Testis (tissue), 2 donors: ENCODE measurements around the gene DDR2.

Experiments used
- POLR2A ChIP-seq: fragments of 450-650 bp; IDR thresholded peaks from one replicate; pipeline ENCODE4 v1.6.1; 2017; ENCODE audit warnings: antibody characterized with exemption, mild to moderate bottlenecking, moderate library complexity
- TF ChIP-seq, protein P1 (sequence below), 3 experiments: fragments of 450-650 bp in 2 of 3; fragments of 200-600 bp in 1 of 3; sonication (generic) in 1 of 3; IDR thresholded peaks; one replicate each; pipeline ENCODE4 v1.5.1; 2016 to 2019; ENCODE audit warnings: antibody characterized with exemption in 3 of 3, mild to moderate bottlenecking in 2 of 3, moderate library complexity in 1 of 3

DNA sequence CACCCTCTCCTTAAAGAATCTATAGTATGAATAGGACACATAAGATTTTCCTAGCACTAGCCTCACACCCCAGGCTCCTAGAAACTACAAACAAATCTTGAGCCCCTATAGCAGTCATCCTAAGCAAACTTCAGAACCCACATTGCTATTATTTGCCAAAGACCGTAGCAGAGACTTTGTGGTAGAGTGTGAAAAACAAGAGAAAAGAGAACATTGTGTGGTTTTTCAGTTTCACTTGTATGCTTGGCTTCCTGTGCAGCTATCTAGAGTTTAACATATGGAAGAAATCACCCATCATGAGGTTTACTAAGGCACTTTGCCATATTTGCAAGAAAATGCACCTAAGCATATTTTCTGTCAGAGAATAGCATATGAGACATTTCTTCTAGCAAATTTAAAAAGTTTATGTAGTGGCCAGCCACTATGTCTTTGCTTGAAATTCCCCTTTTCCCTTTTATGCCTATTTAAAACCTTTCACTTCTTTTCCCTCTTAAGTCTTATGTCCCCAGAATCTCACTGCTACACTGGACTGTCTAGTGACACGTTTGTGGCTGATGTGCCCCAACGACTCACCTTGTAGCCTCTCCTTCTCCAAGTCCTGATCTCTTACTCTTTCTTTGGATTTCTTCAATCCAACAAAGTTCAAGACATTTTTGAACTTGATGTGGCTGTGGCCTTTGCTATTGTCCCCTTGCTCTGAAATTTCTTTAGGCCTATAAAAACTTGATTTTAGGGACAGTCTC lies 203.1 kb downstream of the DDR2 start:
- TF ChIP-seq, protein P1, sequence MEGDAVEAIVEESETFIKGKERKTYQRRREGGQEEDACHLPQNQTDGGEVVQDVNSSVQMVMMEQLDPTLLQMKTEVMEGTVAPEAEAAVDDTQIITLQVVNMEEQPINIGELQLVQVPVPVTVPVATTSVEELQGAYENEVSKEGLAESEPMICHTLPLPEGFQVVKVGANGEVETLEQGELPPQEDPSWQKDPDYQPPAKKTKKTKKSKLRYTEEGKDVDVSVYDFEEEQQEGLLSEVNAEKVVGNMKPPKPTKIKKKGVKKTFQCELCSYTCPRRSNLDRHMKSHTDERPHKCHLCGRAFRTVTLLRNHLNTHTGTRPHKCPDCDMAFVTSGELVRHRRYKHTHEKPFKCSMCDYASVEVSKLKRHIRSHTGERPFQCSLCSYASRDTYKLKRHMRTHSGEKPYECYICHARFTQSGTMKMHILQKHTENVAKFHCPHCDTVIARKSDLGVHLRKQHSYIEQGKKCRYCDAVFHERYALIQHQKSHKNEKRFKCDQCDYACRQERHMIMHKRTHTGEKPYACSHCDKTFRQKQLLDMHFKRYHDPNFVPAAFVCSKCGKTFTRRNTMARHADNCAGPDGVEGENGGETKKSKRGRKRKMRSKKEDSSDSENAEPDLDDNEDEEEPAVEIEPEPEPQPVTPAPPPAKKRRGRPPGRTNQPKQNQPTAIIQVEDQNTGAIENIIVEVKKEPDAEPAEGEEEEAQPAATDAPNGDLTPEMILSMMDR (IDR thresholded peaks at IDR 0.05): no peak
- TF ChIP-seq POLR2A: no peak
